CD4-positive, alpha-beta T cell treated with Interleukin-17A for 1 hour (primary cell): ENCODE results near the gene KHDRBS2.
"Not testable (repeated sequence)": the region's sequence is repeated elsewhere in the genome, so short reads cannot be mapped to it uniquely, and the experiment has no call there.

ENCODE experiments used
- DNase-seq: peaks from one replicate; pipeline ENCODE4 v3.0.0-alpha.2; 2020

Gene KHDRBS2

DNA sequence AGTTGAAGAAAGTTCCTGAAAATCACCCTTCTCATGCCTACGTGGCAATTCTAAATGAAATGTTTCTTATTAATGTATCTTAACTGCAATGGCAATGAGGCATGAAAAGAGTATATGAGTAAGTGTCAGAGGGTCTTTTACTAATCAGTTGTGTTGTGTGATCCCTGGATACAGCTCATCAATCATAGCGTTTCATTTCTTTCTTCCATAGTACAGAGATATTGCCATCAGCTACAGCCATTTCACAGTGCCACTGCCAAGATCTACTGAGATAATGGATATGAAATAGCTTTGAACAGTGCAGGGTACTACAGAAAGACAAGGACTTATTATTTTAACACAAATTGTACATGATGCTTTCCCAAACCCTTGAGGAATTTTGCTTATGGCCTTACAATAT lies 450.8 kb downstream of the KHDRBS2 start:
- DNase-seq: no peak

GRCh38 chr6:61833176-61833755 lies 452.8 kb downstream of the KHDRBS2 start:
- DNase-seq: no peak

DNA sequence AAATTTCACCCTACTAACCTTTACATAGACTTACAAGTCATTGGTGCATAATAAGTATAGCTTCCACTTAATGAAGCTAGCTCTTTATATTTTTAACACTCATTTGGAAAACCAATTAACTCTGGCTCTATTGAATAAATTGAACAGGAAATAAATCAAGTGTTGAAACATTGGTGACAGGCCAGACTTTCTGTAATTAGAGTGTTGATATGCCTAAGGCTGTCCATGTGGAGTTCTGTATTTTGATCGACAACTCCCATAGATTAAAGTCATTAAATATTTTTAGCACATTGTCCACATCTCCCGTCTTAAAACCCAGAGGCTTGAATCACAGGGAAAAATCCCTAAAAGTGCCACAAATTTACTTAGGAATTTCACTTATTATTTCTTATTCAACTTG lies 468.3 kb downstream of the KHDRBS2 start:
- DNase-seq: no peak

DNA sequence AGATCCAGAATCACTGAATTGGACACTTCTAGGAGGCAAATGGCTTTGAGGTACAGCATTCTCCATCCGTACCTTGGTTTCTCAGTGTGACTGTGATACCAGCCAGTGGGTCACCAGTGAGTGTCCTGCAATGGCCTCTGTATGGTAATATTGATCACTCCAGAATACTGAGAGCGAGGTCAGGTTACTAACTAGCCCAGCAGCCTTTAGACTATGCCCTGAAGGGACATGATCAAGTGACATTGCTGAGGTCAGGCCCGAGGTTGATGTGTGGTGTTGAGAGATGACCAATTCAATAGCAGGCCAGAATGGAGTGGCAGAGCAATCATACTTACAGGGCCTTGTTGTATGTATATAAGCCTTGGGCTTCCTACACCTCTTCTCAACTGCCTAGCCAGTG lies 476.0 kb downstream of the KHDRBS2 start:
- no peak for DNase-seq

GRCh38 chr6:61809004-61809595 lies 476.9 kb downstream of the KHDRBS2 start:
- DNase-seq: no peak

GRCh38 chr6:61787998-61788397 lies 498.0 kb downstream of the KHDRBS2 start:
- no peak for DNase-seq

DNA sequence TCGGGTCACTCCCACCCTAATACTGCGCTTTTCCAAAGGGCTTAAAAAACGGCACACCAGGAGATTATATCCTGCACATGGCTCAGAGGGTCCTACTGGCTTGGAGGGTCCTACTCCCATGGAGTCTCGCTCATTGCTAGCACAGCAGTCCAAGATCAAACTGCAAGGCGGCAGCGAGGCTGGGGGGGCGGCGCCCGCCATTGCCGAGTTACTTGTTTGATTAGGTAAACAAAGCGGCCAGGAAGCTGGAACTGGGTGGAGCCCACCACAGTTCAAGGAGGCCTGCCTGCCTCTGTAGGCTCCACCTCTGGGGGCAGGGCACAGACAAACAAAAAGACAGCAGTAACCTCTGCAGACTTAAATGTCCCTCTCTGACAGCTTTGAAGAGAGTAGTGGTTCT lies 516.6 kb downstream of the KHDRBS2 start:
- DNase-seq: not testable (repeated sequence)

- no peak for DNase-seq
Observed at GRCh38 chr6:61755739-61756138, 530.3 kb downstream of the KHDRBS2 start.

GRCh38 chr6:61751986-61752385 lies 534.0 kb downstream of the KHDRBS2 start:
- no peak for DNase-seq

DNA sequence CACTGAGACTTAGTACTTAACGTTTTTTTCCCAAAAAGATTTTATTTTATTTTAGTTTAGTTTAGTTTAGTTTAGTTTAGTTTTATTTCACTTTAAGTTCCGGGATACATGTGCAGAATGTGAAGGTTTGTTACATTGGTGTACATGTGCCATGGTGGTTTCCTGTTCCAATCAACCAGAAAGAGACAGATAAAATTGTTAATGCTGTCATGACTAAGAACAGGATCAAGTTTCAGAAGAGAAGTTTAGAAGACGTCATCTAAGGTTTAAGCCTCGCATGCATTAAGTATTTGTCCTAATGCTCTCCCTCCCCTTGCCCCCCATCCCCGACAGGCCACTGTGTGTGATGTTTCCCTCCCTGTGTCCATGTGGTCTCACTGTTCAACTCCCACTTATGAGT lies 540.0 kb downstream of the KHDRBS2 start:
- DNase-seq: no peak

DNA sequence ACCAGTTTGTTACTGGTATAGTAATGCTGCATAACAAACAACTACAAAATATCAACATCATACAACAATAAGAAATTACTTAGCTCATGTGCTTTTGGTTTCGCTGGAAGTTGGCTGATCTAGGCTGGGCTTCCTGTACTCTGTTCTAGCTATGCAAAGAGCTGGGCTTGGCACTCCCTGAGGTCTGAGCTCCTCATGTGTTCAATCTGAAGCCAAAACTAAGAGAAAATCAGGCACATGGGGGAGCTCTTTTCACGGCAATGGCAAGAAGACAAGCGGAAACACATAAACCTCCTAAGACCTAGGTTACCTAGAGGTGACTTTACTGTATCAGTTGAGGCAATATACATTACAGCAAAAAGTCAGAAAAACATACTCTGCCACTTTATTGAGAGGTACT lies 574.2 kb downstream of the KHDRBS2 start:
- DNase-seq: no peak

DNA sequence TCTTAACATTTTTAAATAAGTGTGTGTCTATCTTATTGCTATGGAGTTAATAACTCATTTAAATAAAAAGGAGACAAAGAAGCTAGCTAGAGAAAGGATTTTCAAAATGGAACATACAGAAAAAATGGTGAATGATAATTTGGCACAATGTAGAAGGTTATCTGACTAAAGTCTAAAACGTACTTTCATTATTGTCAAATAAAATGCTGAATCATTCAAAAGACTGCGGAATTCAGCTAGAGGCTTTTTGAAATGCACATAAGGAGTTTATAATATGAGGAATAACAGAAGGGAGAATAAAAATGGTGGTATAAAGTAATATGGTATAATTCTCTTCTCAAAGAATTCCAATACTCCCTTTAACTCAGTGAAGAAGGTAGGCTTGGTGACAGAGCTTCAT lies 597.9 kb downstream of the KHDRBS2 start:
- no peak for DNase-seq

DNA sequence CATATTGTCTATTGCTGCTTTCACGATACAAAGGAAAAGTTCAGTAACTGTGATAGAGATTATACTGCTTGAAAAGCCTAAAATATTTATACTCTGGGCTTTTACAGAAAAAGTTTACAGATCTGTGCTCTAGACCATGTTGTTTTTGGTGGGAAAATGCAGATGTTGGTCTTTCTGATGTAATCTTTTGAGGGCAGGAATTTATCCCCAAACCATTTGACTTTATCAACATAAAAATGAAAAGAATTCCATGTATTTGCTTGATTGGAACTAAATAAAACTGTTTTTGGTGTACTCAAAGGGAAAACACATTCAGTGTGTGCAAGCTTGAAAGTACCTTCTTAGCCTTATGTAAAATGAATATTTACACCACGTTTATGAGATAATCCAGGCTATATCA lies 603.5 kb downstream of the KHDRBS2 start:
- DNase-seq: no peak

DNA sequence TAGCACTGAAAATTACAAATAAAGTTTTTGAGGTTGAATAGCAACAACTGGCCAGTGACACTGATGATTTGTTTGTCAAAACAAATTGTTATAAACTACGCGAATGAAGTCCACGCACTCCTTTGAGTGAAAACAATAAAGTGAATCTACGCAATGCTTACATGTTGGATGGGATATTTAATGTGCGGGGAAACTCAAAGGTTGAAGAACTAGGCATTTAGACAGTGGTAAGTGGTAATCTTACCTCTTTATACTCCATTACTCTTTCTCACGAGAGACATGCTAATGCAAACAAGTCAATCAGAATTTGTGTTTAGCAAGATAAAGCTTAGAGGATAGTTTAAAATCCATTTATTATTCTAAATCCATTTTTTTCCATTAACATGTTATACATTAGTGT lies 606.4 kb downstream of the KHDRBS2 start:
- no peak for DNase-seq

GRCh38 chr6:61675734-61676133 lies 610.3 kb downstream of the KHDRBS2 start:
- DNase-seq: no peak

GRCh38 chr6:61649845-61650244 lies 636.2 kb downstream of the KHDRBS2 start:
- DNase-seq: no peak

DNA sequence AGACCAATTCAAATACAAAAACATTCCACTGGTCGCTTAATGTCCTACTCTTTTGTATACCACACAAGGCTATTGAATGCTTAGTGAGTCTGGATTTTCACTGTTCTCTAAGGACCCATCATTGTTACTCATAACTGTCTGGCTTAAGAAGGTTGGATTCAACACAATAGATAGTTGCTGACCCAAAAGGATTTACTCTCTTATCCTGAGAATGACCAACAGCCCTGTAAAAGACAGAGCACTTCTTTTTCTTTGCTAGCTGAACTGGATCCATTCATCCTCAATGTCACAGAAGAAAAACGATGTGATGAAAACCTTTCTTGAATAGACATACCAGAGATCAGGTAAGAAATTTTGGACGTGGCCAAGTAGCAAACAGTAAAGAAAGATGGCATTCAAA lies 645.6 kb downstream of the KHDRBS2 start:
- no peak for DNase-seq
